ENCODE data around the gene ARL13B.
"Not testable (repeated sequence)": the region's sequence is repeated elsewhere in the genome, so short reads cannot be mapped to it uniquely, and the experiment has no call there.

ARL13B gene

DNA sequence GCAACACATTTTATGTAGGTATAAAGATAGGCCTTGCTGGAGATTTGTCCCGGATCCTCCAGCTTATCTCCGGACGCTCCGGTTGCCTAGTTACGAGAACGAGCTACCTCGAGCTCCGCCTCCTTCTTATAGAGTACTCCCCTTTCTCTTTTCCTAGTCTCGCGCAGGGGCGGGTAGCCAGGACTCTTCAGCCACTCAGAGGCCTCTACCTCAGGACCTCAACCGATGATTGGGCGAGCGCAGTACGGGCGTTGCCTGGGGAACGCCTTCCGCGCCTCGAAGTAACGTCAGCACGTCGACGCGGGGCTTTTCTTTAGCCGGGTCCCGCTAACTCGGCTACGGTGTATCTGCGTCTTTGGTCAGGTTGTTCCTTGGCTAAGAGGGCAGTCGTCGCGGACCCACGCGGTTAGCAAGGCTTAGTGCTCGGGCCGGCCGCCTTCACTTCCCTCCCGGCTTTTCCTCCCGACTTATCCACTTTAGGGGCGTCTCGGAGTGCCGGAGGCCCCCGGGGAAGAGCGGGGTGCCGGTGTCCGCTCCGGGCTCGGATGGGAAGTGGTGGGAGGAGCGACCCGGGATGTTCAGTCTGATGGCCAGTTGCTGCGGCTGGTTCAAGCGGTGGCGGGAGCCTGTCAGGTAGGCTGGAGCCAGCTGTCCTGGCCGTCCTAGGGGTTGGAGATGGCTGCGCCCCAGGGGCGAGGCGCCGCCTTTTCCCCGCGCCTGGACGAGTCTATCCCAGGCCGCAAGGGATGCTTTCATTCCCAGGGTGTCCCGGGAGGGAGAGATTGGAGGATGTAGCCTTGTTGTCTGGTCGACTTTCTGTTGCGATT is at the start of gene ARL13B:
Gene ARL13B, plus strand, starts transcription at position 306 of the 827 bp plus-strand sequence. Its CDS starts 269 bp downstream, at position 575.
- peak; percentile 98 for DNase-seq (ENCODE audit: low read depth)

- no peak for DNase-seq (ENCODE audit: low read depth)
These were observed 48.2 kb upstream of the ARL13B start for GRCh38 chr3:93931597-93932229.

DNA sequence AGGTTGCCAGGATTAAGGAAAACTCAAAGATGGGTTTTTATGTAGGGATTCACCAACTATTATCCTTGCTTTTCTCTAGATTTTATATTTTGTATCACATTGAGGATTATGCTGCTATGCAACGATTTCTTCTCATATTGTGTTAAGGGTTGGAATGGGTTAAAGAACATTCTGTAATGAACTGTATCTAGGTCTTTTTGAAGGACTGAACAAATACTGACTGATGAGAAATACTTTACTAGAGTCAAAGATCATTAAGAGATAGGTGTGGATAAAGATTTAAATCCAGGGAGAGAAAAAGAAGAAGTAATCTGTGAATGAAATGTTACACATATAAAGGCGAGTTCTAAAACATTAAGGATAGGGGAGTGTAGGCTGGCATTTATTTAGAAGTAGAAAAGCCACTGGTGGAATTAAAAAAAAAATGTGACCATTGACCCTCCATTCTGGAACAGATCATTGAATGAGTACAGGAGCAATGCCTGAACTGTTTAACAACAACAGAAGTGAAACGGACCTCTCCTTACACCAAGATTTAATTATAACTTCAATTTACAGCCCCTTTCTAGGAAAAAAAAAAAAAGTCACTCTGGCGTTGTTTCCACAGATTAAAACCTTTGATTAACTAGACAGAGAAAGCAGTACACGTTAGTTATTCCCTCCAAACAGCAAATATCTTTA is 45.4 kb upstream of the ARL13B start:
- no peak for DNase-seq (ENCODE audit: low read depth)

- DNase-seq (ENCODE audit: low read depth), result no peak
These were observed 43.4 kb upstream of the ARL13B start for GRCh38 chr3:93936549-93936948.

- not testable (repeated sequence) for DNase-seq (ENCODE audit: low read depth)
These were observed 42.5 kb upstream of the ARL13B start for GRCh38 chr3:93937485-93937884.

DNA sequence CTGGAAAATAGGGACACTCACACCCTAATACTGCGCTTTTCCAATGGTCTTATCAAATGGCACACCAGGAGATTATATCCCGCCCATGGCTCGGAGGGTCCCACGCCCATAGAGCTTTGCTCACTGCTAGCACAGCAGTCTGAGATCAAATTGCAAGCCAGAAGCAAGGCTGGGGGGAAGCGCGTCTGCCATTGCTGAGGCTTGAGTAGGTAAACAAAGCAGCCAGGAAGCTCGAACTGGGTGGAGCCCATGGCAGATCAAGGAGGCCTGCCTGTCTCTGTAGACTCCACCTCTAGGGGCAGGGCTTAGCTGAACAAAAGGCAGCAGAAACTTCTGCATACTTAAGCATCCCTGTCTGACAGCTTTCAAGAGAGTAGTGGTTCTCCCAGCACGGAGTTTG is 30.0 kb upstream of the ARL13B start:
- DNase-seq (ENCODE audit: low read depth), result not testable (repeated sequence)

- no peak for DNase-seq (ENCODE audit: low read depth)
These were observed 18.9 kb upstream of the ARL13B start for GRCh38 chr3:93961026-93961425.

GRCh38 chr3:93961489-93961888 is 18.5 kb upstream of the ARL13B start:
- no peak for DNase-seq (ENCODE audit: low read depth)

GRCh38 chr3:93962798-93963197 is 17.2 kb upstream of the ARL13B start:
- DNase-seq (ENCODE audit: low read depth), result no peak

DNA sequence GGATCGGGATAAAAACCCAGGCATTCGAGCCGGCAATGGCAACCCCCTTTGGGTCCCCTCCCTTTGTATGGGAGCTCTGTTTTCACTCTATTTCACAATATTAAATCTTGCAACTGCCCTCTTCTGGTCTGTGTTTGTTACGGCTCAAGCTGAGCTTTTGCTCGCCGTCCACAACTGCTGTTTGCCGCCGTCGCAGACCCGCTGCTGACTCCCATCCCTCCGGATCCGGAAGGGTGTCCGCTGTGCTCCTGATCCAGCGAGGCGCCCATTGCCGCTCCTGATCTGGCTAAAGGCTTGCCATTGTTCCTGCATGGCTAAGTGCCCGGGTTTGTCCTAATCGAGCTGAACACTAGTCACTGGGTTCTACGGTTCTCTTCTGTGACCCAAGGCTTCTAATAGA is 14.8 kb upstream of the ARL13B start:
- not testable (repeated sequence) for DNase-seq (ENCODE audit: low read depth)

- DNase-seq (ENCODE audit: low read depth), result peak; percentile 22
These were observed 10.5 kb upstream of the ARL13B start for GRCh38 chr3:93969443-93969842.

- no peak for DNase-seq (ENCODE audit: low read depth)
These were observed 10.0 kb upstream of the ARL13B start for GRCh38 chr3:93969997-93970396.

DNA sequence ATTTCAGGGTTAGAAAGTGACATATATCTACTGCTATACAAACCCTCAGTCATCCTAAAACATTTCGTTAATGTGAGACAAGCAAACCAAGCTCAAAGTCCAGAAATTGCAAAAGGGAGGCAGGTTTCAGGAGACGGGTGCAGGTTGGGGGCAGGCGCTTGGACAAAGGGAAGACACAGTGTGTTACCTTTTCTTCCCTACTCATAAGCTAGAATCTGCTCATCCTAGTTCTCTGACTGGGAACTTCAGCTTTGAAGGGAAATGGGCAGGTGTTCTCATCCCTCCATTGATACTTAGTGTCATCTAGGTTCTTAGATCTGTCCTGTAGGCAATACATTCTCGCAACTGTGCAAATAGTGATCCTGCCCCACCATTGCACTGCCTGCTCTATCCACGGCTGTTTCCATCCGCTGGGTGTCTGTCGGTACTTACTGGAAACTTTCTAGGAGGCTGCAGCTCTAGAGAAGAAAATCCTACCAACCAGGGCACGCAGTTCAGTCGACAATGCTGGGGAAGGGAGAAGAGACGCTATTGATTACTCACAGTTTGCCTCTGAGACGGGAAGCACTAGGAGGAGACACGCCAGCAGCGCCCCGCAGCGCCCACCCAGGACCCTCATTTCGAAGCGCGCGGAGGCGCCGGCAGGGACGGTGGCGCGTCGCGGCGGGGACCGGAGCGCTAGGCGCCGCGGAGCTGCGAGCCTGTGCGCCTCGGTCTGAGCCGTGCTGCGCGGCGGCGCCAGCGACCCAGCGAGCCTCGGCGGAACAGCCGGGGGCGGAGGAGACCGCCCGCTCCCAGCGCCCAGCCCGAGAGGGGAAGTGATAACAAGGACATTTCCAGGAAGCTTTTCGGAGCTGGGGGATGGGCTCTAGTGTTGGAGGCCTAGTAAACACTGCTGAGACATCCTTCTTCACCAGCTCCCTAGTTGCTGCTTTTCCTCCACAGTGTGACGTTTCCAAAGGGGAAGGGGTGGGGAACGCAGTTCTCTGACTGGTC is 6.5 kb upstream of the ARL13B start, which contains the start of gene PROS1:
Gene PROS1, minus strand, starts transcription at position 766 of the 996 bp plus-strand sequence. Its CDS starts 147 bp downstream, at position 619.
- peak; percentile 71 for DNase-seq (ENCODE audit: low read depth)

- DNase-seq (ENCODE audit: low read depth), result peak; percentile 0
These were observed 1.7 kb downstream of the ARL13B start for GRCh38 chr3:93981649-93982048.

DNA sequence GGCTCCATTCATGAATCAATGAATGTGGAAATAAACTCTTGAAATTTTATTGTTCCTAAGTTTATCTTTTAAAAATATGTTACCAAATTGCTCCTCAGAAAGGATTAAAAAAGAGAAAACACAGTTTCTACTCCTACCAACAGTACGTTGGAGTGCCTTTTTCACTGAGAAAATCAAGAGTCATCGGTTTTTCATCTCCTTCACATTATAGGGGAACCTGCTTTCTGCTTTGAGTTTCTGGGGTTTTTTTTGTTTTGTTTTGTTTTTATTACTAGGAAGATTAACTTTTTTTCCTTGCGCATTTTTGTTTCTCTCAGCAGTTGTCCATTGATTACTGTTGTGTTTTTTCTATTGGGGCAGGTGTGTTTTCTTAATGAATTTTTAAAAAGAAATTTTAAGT is 3.5 kb downstream of the ARL13B start:
- DNase-seq (ENCODE audit: low read depth), result no peak

DNA sequence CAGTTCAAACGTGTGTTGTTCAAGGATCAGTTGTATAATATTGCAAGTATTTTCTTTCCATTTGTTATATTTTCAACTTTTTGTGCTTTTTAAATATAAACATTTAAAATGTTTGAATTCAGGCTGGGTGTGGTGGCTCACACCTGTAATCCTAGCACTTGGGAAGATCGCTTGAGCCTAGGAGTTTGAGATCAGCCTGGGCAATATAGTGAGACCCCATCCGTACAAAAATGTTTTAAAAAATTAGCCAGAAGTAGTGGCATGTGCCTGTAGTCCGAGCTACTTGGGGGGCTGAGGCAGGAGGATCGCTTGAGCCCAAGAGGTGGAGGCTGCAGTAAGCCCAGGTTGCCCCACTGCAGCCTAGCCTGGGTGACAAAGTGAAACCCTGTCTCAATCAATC is 4.7 kb downstream of the ARL13B start:
- no peak for DNase-seq (ENCODE audit: low read depth)

DNA sequence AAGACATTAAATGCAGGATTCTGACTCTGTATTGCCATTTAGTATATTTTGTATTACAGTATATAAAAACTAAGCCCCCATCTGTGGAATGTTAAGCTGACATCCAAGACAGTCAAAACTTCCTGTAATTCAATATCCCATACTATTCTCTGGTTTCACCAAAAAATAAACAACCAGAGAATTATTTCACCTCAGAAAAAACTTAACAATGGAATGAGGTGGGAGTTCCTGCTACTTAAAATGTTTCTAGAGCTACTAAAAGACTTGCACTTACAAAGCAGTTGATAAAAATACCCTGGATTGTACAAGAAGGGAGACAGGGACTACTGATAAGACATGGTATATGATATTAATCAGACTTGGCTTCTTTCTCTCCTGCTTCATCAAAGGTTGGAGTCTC is 8.3 kb downstream of the ARL13B start:
- DNase-seq (ENCODE audit: low read depth), result no peak

DNA sequence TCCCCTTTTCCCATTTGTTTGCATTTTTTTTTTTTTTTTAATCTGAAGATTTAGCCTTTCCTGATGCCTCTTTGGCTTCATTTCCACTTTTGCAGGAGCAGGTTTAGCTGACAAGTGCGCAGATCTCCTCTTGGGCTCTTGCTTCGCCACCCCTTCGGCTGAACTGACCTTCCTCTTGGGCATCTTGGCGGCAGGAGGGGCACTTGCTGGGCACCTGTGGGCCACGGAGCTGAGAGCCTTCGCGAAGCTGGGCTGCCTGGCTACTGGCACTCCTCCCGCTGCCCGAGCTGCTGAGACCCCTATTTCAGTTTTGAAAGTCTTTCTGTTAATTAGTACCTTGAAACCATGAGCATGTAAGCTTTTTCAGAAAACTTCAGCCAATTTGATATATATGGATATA is 8.8 kb downstream of the ARL13B start:
- no peak for DNase-seq (ENCODE audit: low read depth)

- DNase-seq (ENCODE audit: low read depth), result no peak
These were observed 9.3 kb downstream of the ARL13B start for GRCh38 chr3:93989241-93989640.

DNA sequence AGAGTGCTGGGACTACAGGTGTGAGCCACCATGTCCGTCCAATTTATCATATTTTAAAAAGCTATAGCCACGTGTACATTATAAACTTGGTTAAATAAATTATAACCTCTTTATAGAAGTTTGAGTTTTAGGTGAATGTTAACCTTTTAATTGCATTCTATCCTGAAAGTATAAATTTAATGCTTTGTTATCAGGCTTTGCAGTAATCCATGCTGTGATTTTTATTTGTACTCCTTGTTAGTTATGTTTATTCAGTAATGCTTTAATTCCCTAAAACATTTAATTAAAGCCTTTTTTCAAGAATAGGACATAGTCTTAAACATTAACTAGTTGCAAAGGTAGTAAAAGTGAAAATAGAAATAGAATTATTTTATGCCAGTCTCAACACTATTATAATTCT is 11.7 kb downstream of the ARL13B start:
- DNase-seq (ENCODE audit: low read depth), result no peak

DNA sequence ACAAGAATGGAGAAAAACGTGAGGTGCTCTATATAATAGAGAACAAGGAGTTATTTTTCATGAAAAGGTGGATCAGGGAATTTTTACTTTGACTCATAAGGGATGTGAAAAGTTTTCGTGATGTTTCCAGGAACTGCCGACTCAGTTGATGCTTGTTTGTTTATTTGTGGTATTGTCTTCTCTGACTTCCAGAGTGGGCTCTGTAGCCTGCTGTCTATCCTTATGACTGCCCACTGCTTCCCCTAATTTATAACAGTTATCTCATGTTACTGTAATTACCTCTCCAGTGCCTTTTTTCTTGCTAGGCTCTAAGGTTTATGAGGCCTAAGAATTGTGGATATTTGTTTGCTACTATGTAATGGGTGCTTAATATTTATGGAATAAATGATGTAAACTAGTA is 12.3 kb downstream of the ARL13B start:
- peak; percentile 6 for DNase-seq (ENCODE audit: low read depth)

GRCh38 chr3:93994056-93994455 is 14.1 kb downstream of the ARL13B start:
- DNase-seq (ENCODE audit: low read depth), result peak; percentile 12

Data from ELR (cell line).